ENCODE data around the gene CTPS1. TPM values are rescaled to one million over a fixed set of nuclear protein-coding genes. Genes with fewer than 3 reads are reported as not detected.

Gene CTPS1
- total RNA-seq, 1 donor from 2014 or later = 174 TPM

GRCh38 chr1:40986328-40986783 is 6.9 kb downstream of the CTPS1 start:
- intact Hi-C loops (cut with micrococcal nuclease) = loop anchor here (10.0 kb wide), 2 partner anchors 258 to 942 kb away; partner anchors contain the start of genes CAP1 and SCMH1
- Mint-ChIP-seq H3K27ac (peak overlapping the region; percentile 84), H3K9me3 (no peaks in the 10 kb centered on the region), H3K27me3 (ENCODE audit: insufficient read depth) (no peaks in the 10 kb centered on the region), H3K36me3 (ENCODE audit: low read depth) (peaks cover 87% of the 10 kb centered on the region), H3K4me3 (no peak overlapping the region), H3K4me1 (ENCODE audit: low read depth) (peaks cover 60% of the 10 kb centered on the region)
- DNase-seq (ENCODE audit: low spot score) = no peak

DNA sequence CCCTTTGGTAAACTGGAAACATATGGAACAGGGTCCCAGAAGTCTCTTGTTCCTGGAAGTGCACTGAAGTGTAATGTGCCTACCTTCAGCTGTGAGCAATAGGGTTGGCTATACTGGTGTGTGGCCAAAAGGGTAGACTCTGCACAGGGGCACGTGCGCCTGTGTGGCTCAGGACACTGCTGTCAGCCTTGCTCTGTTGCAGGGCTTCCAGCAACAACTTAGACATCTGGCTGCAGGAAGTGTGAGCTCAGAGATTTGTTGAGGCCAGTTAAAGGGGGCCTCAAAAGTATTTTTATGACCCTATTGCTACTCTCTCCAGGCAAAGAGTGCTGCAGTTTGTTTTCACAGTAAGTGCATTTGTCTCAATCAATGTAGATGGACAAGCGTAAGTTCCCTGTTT is 7.5 kb downstream of the CTPS1 start:
- Mint-ChIP-seq H3K4me3 (no peak overlapping the region), H3K27me3 (ENCODE audit: insufficient read depth) (no peaks in the 10 kb centered on the region), H3K4me1 (ENCODE audit: low read depth) (peaks cover 57% of the 10 kb centered on the region), H3K36me3 (ENCODE audit: low read depth) (peaks cover 91% of the 10 kb centered on the region), H3K9me3 (no peaks in the 10 kb centered on the region), H3K27ac (no peak overlapping the region)
- DNase-seq (ENCODE audit: low spot score) = no peak
- intact Hi-C loops (cut with micrococcal nuclease) = loop anchor here (10.0 kb wide), 2 partner anchors 258 to 942 kb away; partner anchors contain the start of genes CAP1 and SCMH1

GRCh38 chr1:40987439-40988276 is 8.2 kb downstream of the CTPS1 start:
- Mint-ChIP-seq H3K27ac (no peak overlapping the region), H3K27me3 (ENCODE audit: insufficient read depth) (no peaks in the 10 kb centered on the region), H3K36me3 (ENCODE audit: low read depth) (peaks cover 89% of the 10 kb centered on the region), H3K9me3 (no peaks in the 10 kb centered on the region), H3K4me1 (ENCODE audit: low read depth) (peaks cover 51% of the 10 kb centered on the region), H3K4me3 (no peak overlapping the region)
- DNase-seq (ENCODE audit: low spot score) = no peak
- intact Hi-C loops (cut with micrococcal nuclease) = loop anchor here (10.0 kb wide), 2 partner anchors 257 to 943 kb away; partner anchors contain the start of genes CAP1 and SCMH1

DNA sequence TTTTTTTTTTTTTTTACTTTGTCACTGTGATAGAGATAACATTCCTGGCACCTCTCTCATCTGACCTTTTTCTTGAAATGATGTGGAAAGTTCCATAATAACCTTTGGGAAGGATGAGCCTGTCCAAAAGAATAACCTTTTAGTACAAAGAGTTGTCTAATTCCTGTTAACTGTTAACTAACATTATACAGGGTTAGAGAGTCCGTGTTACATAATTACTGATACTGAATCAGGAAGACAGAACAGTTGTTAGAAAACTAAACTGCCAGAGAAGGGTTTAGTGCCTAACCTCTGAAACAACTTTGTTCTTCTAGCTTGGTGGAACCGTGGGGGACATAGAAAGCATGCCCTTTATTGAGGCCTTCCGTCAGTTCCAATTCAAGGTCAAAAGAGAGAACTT is 8.8 kb downstream of the CTPS1 start:
- Mint-ChIP-seq H3K4me1 (ENCODE audit: low read depth) (peaks cover 48% of the 10 kb centered on the region), H3K27me3 (ENCODE audit: insufficient read depth) (no peaks in the 10 kb centered on the region), H3K9me3 (no peaks in the 10 kb centered on the region), H3K36me3 (ENCODE audit: low read depth) (peaks cover 86% of the 10 kb centered on the region), H3K27ac (no peak overlapping the region), H3K4me3 (no peak overlapping the region)
- no peak for DNase-seq (ENCODE audit: low spot score)
- intact Hi-C loops (cut with micrococcal nuclease) = loop anchor here (10.0 kb wide), 2 partner anchors 257 to 943 kb away; partner anchors contain the start of genes CAP1 and SCMH1

DNA sequence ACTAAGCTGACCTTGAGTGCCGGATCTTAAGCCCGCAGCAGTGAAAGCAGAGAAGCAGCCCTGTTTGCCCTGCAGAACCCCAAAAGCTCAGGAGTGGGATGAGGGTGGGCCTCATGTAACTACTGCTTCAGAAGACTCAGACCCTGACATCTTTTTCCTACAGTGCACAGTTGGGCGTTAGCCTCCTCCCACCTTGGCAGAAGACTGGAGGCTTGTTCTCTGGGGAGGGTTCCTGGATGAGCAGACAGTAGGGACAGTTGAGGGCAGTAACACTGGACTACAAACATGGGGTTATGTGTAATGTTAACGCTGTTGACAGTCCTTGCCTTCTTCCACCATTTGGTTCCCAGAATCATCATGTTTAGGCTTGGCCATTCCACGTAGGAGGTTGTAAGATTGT is 9.6 kb downstream of the CTPS1 start:
- no peak for DNase-seq (ENCODE audit: low spot score)
- Mint-ChIP-seq H3K27me3 (ENCODE audit: insufficient read depth) (no peaks in the 10 kb centered on the region), H3K4me3 (no peak overlapping the region), H3K4me1 (ENCODE audit: low read depth) (peaks cover 40% of the 10 kb centered on the region), H3K36me3 (ENCODE audit: low read depth) (peaks cover 85% of the 10 kb centered on the region), H3K9me3 (no peaks in the 10 kb centered on the region), H3K27ac (no peak overlapping the region)
- intact Hi-C loops (cut with micrococcal nuclease) = loop anchor here (10.0 kb wide), 2 partner anchors 256 to 944 kb away; partner anchors contain the start of genes CAP1 and SCMH1

GRCh38 chr1:40997096-40997495 is 17.6 kb downstream of the CTPS1 start:
- no peaks in the 10 kb centered on the region for H3K9me3 Mint-ChIP-seq
- H3K4me1 Mint-ChIP-seq (ENCODE audit: low read depth) = no peaks in the 10 kb centered on the region
- no peaks in the 10 kb centered on the region for H3K27me3 Mint-ChIP-seq (ENCODE audit: insufficient read depth)
- no peak overlapping the region for H3K4me3 Mint-ChIP-seq
- intact Hi-C loops (cut with micrococcal nuclease) = no loop called here
- H3K36me3 Mint-ChIP-seq (ENCODE audit: low read depth) = peaks cover 57% of the 10 kb centered on the region
- no peak for DNase-seq (ENCODE audit: low spot score)
- no peak overlapping the region for H3K27ac Mint-ChIP-seq

DNA sequence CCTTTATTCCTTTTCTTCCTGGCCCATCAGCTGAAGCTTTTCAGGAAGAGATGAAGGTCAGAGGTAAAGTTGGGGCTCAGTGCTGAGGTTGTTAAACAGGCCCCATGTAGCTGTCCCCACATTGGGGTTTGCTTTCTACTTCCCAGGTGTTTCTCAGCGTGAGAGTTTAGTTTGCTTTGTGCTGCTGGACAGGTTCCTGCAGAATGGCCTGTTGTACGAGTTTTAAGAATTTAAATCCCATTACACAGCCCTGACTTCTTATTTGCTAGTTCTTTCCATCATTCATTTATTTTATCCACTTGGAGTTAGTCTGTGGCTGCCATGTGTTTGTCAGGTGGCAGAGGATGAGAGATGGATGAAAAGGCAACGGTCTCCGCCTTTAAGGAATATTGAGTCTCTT is 19.2 kb downstream of the CTPS1 start:
- H3K4me3 Mint-ChIP-seq = no peak overlapping the region
- peaks cover 14% of the 10 kb centered on the region for H3K4me1 Mint-ChIP-seq (ENCODE audit: low read depth)
- H3K27ac Mint-ChIP-seq = no peak overlapping the region
- DNase-seq (ENCODE audit: low spot score) = no peak
- H3K27me3 Mint-ChIP-seq (ENCODE audit: insufficient read depth) = no peaks in the 10 kb centered on the region
- intact Hi-C loops (cut with micrococcal nuclease) = no loop called here
- H3K9me3 Mint-ChIP-seq = no peaks in the 10 kb centered on the region
- H3K36me3 Mint-ChIP-seq (ENCODE audit: low read depth) = peaks cover 63% of the 10 kb centered on the region

DNA sequence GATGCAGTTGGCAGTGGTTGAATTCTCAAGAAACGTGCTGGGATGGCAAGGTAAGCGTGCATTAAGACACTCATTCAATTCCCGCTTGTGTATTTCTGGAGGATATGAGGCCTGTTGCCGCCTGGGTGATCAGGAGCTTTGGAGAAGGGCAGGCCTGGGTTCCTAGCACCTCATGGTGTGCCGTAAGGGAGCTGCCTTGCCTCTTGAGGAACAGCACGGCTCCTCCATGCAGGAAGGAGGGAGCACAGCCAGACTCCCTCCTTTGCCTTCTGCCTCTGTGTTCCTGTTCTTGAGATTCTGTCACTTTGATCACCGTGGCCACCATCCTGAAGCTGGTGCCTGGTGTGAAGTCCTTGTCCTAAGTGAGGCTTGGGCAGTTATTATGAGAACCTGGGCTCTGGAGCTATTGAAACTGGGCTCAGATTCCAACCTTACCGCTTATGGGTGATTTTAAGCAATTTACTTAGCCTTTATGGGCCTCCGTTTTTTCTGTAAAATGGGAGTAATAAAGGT is 23.7 kb downstream of the CTPS1 start:
- Mint-ChIP-seq H3K36me3 (ENCODE audit: low read depth) (peaks cover 65% of the 10 kb centered on the region), H3K4me1 (ENCODE audit: low read depth) (peaks cover 23% of the 10 kb centered on the region), H3K27ac (peak overlapping the region; percentile 61), H3K27me3 (ENCODE audit: insufficient read depth) (no peaks in the 10 kb centered on the region), H3K4me3 (no peak overlapping the region), H3K9me3 (no peaks in the 10 kb centered on the region)
- DNase-seq (ENCODE audit: low spot score) = no peak
- intact Hi-C loops (cut with micrococcal nuclease) = loop anchor here (1.0 kb wide), 1 partner anchor 19 kb away; no protein-coding TSS in a partner anchor

DNA sequence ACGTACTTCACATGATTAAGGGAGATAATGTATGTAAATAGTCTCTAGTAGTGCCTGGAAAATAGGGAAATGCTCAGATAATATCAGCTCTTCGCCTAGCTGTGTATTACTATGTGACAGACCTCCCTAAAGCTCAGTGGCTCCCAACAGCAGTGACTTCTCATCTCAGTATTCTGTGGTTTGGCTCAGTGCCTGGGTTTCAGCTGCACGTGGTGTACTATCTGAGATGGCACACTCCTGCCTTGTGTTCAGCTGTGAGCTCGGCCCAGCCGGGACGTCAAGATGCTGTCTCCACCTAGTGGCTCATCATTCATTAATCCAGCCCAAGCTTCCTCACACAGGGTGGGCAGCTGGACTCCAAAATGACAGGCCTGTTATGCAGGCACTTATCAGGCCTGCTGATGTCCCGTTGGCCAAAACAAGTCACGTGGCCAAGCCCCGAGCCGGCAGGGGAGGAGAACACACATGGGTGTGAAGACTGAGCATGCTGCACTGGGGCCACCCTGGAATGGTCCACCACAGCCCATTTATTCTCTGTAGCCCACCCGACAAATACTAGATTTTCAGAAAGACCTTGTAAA is 24.2 kb downstream of the CTPS1 start:
- DNase-seq (ENCODE audit: low spot score) = peak; percentile 66
- intact Hi-C loops (cut with micrococcal nuclease) = loop anchor here (1.0 kb wide), 1 partner anchor 19 kb away; no protein-coding TSS in a partner anchor
- peaks cover 23% of the 10 kb centered on the region for H3K4me1 Mint-ChIP-seq (ENCODE audit: low read depth)

DNA sequence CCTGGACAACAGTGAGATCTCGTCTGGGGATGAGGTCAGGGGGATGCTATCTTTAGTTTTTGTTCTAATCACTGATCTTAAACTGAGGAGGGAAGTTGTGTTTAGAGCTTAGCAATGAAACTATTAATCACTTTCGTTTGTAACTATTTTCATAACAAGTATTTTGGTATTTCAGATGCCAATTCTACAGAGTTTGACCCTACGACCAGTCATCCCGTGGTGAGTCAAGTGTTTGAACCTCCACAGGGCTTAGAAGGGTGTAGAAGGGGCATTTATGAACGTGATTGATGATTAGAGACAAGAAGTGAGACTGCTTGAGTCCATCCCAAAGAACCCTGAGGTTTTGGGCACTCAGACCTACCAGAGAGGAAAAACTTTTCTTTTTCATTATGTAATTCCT is 26.4 kb downstream of the CTPS1 start:
- Mint-ChIP-seq H3K9me3 (no peaks in the 10 kb centered on the region), H3K4me3 (no peak overlapping the region), H3K27ac (no peak overlapping the region), H3K36me3 (ENCODE audit: low read depth) (peaks cover 73% of the 10 kb centered on the region), H3K4me1 (ENCODE audit: low read depth) (peaks cover 23% of the 10 kb centered on the region), H3K27me3 (ENCODE audit: insufficient read depth) (no peaks in the 10 kb centered on the region)
- DNase-seq (ENCODE audit: low spot score) = no peak
- intact Hi-C loops (cut with micrococcal nuclease) = no loop called here

More for the DNA sequence above, 24.2 kb downstream of the CTPS1 start:
- Mint-ChIP-seq H3K27ac (peak overlapping the region; percentile 61), H3K9me3 (no peaks in the 10 kb centered on the region), H3K36me3 (ENCODE audit: low read depth) (peaks cover 66% of the 10 kb centered on the region), H3K4me3 (no peak overlapping the region), H3K27me3 (ENCODE audit: insufficient read depth) (no peaks in the 10 kb centered on the region)

- H3K27me3 Mint-ChIP-seq (ENCODE audit: insufficient read depth) = no peaks in the 10 kb centered on the region
These were observed 27.7 kb downstream of the CTPS1 start for GRCh38 chr1:41006942-41007865.

DNA sequence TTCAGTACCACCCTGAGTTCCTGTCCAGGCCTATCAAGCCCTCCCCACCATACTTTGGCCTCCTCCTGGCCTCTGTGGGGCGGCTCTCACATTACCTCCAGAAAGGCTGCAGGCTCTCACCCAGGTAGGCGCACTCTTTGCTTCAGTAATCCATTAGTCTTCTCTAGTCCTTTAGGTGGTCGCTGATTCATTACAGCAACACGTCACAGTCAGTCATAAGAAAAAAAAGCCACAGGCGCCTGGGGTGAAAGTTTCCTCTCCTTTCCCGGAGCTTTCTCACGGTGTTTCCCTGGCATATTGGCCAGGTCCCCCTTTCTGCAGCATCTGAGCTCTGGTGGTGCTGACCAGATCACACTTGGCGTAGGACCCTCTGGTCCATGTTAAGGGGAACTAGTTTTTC is 30.0 kb downstream of the CTPS1 start:
- Mint-ChIP-seq H3K27me3 (ENCODE audit: insufficient read depth) (no peaks in the 10 kb centered on the region), H3K36me3 (ENCODE audit: low read depth) (peaks cover 73% of the 10 kb centered on the region), H3K4me3 (no peak overlapping the region), H3K27ac (no peak overlapping the region), H3K4me1 (ENCODE audit: low read depth) (peaks cover 6% of the 10 kb centered on the region), H3K9me3 (no peaks in the 10 kb centered on the region)
- DNase-seq (ENCODE audit: low spot score) = no peak
- intact Hi-C loops (cut with micrococcal nuclease) = no loop called here

More at GRCh38 chr1:41006942-41007865, 27.7 kb downstream of the CTPS1 start:
- peaks cover 79% of the 10 kb centered on the region for H3K36me3 Mint-ChIP-seq (ENCODE audit: low read depth)
- H3K4me3 Mint-ChIP-seq = no peak overlapping the region
- H3K9me3 Mint-ChIP-seq = no peaks in the 10 kb centered on the region
- peaks cover 23% of the 10 kb centered on the region for H3K4me1 Mint-ChIP-seq (ENCODE audit: low read depth)
- DNase-seq (ENCODE audit: low spot score) = no peak
- H3K27ac Mint-ChIP-seq = peak overlapping the region; percentile 61
- intact Hi-C loops (cut with micrococcal nuclease) = no loop called here

Data from activated T-helper 1 cell treated with anti-CD3 and anti-CD28 coated beads, Interleukin-12 subunit alpha, Interleukin-12 subunit beta, Interleukin-2, Interleukin-4 antibody, amounts not matched to agents 30 ng/mL and 10 ng/mL and 1 ng/mL, durations not matched to agents 14 hours and 24 hours and 36 hours (primary cell).